Left ventricle myocardium inferior (tissue), 1 donor: ENCODE measurements around the gene ECM2. TPM values are rescaled to one million over a fixed set of nuclear protein-coding genes. Genes with fewer than 3 reads are reported as not detected.
A peak's percentile ranks its signal among the peaks of the same experiment; 100 is the strongest.

Experiments used
- DNase-seq: peaks from one replicate; pipeline ENCODE4 v3.0.0-alpha.2; 2020
- H3K27ac ChIP-seq: fragments of 200-600 bp; replicated peaks from 2 replicates; pipeline ENCODE4 v1.8.0; 2021
- H3K27me3 ChIP-seq: fragments of 200-600 bp; 2 replicates; pipeline ENCODE4 v1.8.0; 2021; ENCODE audit warnings: low read depth
- H3K36me3 ChIP-seq: fragments of 200-600 bp; 2 replicates; pipeline ENCODE4 v1.8.0; 2021
- H3K4me1 ChIP-seq: fragments of 200-600 bp; 2 replicates; pipeline ENCODE4 v1.8.0; 2021
- H3K4me3 ChIP-seq: fragments of 200-600 bp; 2 replicates; pipeline ENCODE4 v1.8.0; 2021; ENCODE audit warnings: mild to moderate bottlenecking, moderate library complexity
- H3K9me3 ChIP-seq: fragments of 200-600 bp; replicated peaks from 2 replicates; pipeline ENCODE4 v1.8.0; 2021
- intact Hi-C: fragments of 100-400 bp; cut with micrococcal nuclease; formaldehyde crosslinking; loops from one replicate; pipeline ENCODE4 v1.11.0; 2022
- total RNA-seq: library from RNA; stranded (reverse); fragmentation: NEBNext Ultra II Directional; extraction: Animal tissue kit (Norgen Biotek cat#: 25700); gene quantifications from one replicate; pipeline ENCODE4 v1.2.1, GENCODE V29; 2021
- TF ChIP-seq, protein P1 (sequence below): fragments of 200-600 bp; IDR thresholded peaks from 2 replicates; pipeline ENCODE4 v1.8.0; 2021; ENCODE audit warnings: antibody characterized with exemption, mild to moderate bottlenecking, borderline replicate concordance
- donor health status: DM: no; HTN: yes; CAD: no; lungs with severe emphysema.

ECM2 gene
- total RNA-seq, 1 donor from 2014 or later = 7.2 TPM

DNA sequence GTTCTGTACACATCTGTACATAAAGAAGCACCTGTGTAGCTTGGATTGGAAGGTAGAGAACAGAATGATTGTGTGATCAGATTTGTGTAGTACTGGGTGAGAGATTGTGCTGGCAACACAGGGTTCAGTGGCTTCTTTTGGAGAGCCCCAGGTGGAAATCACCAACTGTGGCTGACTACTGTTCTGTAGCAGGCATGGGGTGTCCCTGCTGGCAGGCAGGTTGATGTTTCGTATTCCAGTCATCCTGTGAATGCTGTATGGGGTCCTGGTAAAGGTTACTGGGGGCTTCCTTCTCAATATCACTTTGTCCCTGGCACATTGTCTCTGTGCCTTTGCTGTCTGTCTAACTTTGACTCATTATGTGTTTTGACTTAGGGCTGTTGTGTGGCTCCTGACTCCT, 58.8 kb downstream of the ECM2 start:
- TF ChIP-seq, protein P1, sequence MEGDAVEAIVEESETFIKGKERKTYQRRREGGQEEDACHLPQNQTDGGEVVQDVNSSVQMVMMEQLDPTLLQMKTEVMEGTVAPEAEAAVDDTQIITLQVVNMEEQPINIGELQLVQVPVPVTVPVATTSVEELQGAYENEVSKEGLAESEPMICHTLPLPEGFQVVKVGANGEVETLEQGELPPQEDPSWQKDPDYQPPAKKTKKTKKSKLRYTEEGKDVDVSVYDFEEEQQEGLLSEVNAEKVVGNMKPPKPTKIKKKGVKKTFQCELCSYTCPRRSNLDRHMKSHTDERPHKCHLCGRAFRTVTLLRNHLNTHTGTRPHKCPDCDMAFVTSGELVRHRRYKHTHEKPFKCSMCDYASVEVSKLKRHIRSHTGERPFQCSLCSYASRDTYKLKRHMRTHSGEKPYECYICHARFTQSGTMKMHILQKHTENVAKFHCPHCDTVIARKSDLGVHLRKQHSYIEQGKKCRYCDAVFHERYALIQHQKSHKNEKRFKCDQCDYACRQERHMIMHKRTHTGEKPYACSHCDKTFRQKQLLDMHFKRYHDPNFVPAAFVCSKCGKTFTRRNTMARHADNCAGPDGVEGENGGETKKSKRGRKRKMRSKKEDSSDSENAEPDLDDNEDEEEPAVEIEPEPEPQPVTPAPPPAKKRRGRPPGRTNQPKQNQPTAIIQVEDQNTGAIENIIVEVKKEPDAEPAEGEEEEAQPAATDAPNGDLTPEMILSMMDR = no peak
- no peaks in the 10 kb centered on the region for H3K9me3 ChIP-seq
- peaks cover 30% of the 10 kb centered on the region for H3K4me1 ChIP-seq
- H3K36me3 ChIP-seq = no peaks in the 10 kb centered on the region
- no peak for DNase-seq
- H3K27me3 ChIP-seq = no peaks in the 10 kb centered on the region
- no peak overlapping the region for H3K27ac ChIP-seq
- H3K4me3 ChIP-seq = no peak overlapping the region
- intact Hi-C loops = no loop called here

- intact Hi-C loops = no loop called here
These were observed 61.2 kb downstream of the ECM2 start for GRCh38 chr9:92474587-92474986.

DNA sequence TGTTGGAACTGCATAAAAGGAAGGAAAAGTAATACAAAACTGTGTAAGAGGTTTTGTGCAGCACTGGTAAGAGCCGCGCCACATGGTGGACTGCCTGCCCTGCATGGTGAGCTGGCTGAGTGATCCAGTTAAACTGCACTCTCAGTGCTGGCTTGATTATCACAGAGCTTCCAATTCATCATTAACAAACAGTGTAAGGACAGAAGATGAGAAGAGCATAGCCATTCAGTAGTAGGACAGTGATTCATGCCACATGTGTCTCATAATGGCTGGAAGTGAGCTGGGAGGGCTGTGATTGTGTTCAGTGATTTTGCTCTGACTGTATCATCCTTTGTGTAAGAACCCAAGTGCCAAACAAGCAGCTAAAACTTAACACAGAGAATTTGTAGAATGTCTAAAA, 67.6 kb downstream of the ECM2 start:
- H3K36me3 ChIP-seq = peaks cover 9% of the 10 kb centered on the region
- TF ChIP-seq, protein P1 = no peak
- H3K9me3 ChIP-seq = no peaks in the 10 kb centered on the region
- H3K27ac ChIP-seq = no peak overlapping the region
- no peak overlapping the region for H3K4me3 ChIP-seq
- peaks cover 20% of the 10 kb centered on the region for H3K4me1 ChIP-seq
- no peak for DNase-seq
- no peaks in the 10 kb centered on the region for H3K27me3 ChIP-seq
- intact Hi-C loops = no loop called here

More at GRCh38 chr9:92474587-92474986, 61.2 kb downstream of the ECM2 start:
- Histone ChIP-seq H3K9me3 (no peaks in the 10 kb centered on the region), H3K27me3 (no peaks in the 10 kb centered on the region), H3K27ac (no peak overlapping the region), H3K4me3 (no peak overlapping the region), H3K4me1 (peaks cover 9% of the 10 kb centered on the region), H3K36me3 (peaks cover 4% of the 10 kb centered on the region)
- TF ChIP-seq, protein P1 = no peak
- no peak for DNase-seq

DNA sequence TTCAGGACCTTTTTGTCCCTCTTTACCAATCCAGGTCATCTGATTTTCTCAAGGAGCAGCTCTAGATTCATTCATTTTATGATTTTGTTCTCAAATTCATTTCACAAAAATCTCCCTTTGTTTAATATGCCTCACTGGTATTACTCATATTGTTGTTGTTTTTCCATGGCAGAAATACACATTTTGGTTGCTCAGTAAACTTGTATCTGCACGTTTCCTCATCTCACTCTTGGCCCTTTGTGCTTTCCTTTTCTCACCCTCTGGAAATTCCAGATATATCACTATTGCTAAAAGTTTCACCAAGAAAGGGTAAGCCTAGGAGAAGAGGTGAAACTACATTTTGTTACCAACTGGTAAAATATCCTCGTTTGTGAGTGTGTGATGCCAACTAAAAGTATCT, 68.3 kb downstream of the ECM2 start:
- TF ChIP-seq, protein P1 = no peak
- no peak for DNase-seq
- Histone ChIP-seq H3K9me3 (no peaks in the 10 kb centered on the region), H3K4me1 (peaks cover 22% of the 10 kb centered on the region), H3K27me3 (no peaks in the 10 kb centered on the region), H3K4me3 (no peak overlapping the region), H3K27ac (no peak overlapping the region), H3K36me3 (peaks cover 9% of the 10 kb centered on the region)
- intact Hi-C loops = no loop called here

DNA sequence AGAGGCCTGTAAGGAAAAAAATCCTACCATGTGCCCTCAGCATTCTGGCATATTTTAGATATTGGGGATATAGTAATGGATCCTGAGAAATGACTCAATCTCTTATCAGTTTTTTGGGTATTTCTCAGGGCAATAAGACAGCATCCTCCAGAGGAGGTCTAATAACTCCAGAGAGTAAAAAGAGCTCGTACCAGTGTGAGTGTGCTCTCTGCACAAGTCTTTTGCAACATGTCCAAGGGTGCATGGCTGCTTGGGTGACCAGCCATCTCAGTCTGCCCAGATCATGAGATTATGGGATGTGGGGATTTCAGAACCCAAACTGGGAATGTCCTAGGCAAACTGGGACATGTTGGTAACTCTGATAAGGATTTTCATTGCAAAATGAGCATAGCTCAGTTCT, 68.7 kb downstream of the ECM2 start:
- H3K4me1 ChIP-seq = peaks cover 22% of the 10 kb centered on the region
- H3K27me3 ChIP-seq = no peaks in the 10 kb centered on the region
- H3K27ac ChIP-seq = no peak overlapping the region
- peaks cover 9% of the 10 kb centered on the region for H3K36me3 ChIP-seq
- DNase-seq = no peak
- intact Hi-C loops = no loop called here
- H3K4me3 ChIP-seq = no peak overlapping the region
- TF ChIP-seq, protein P1 = no peak
- no peaks in the 10 kb centered on the region for H3K9me3 ChIP-seq

- Histone ChIP-seq H3K9me3 (no peaks in the 10 kb centered on the region), H3K4me3 (no peak overlapping the region), H3K27ac (peak overlapping the region; percentile 45), H3K4me1 (peaks cover 22% of the 10 kb centered on the region), H3K36me3 (peaks cover 4% of the 10 kb centered on the region), H3K27me3 (no peaks in the 10 kb centered on the region)
- intact Hi-C loops = no loop called here
- no peak for DNase-seq
- TF ChIP-seq, protein P1 = no peak
These were observed 71.8 kb downstream of the ECM2 start for GRCh38 chr9:92463984-92464383.
